MCF 10A (cell line): ENCODE results near the gene ADCY7. TPM values are rescaled to one million over a fixed set of nuclear protein-coding genes. Genes with fewer than 3 reads are reported as not detected.

ENCODE experiments used
- BruUV-seq: library from RNA; stranded (reverse); fragments of 400-500 nt; replicated peaks from 2 replicates; lab custom pipeline; 2021; lab: Mats Ljungman, UMichigan
- CTCF ChIA-PET: fragments of 300-600 bp; sonication (Branson Sonifier 250); formaldehyde crosslinking; extraction: SDS; loops from one replicate; lab custom pipeline; 2021; ENCODE audit warnings: antibody characterized with exemption, inconsistent platforms; lab: Yijun Ruan, JAX
- POLR2A ChIA-PET: fragments of 300-600, 350-650 bp; sonication (Branson Sonifier 250); formaldehyde crosslinking; extraction: SDS; loops from one replicate; lab custom pipeline; 2020; ENCODE audit warnings: antibody characterized with exemption, inconsistent platforms; lab: Yijun Ruan, JAX
- DNase-seq: peaks from one replicate; pipeline ENCODE4 v3.0.0-alpha.2; 2018; ENCODE audit not compliant: unreplicated experiment
- H3K27ac Mint-ChIP-seq: one replicate; pipeline ENCODE4 v1.8.0; 2022; ENCODE audit warnings: mild to moderate bottlenecking, low read depth, mixed read lengths; ENCODE audit not compliant: unreplicated experiment
- H3K27me3 Mint-ChIP-seq: one replicate; pipeline ENCODE4 v1.8.0; 2022; ENCODE audit warnings: mixed read lengths; ENCODE audit not compliant: insufficient read depth, unreplicated experiment
- H3K36me3 Mint-ChIP-seq: one replicate; pipeline ENCODE4 v1.8.0; 2022; ENCODE audit warnings: mild to moderate bottlenecking, moderate library complexity, mixed read lengths; ENCODE audit not compliant: insufficient read depth, unreplicated experiment
- H3K4me1 Mint-ChIP-seq: one replicate; pipeline ENCODE4 v1.8.0; 2022; ENCODE audit warnings: mixed read lengths; ENCODE audit not compliant: insufficient read depth, unreplicated experiment
- H3K4me3 Mint-ChIP-seq: one replicate; pipeline ENCODE4 v1.8.0; 2022; ENCODE audit warnings: mild to moderate bottlenecking, moderate library complexity, mixed read lengths; ENCODE audit not compliant: unreplicated experiment
- H3K9me3 Mint-ChIP-seq: one replicate; pipeline ENCODE4 v1.8.0; 2022; ENCODE audit warnings: mixed read lengths; ENCODE audit not compliant: unreplicated experiment
- intact Hi-C: fragments of 100-400 bp; cut with micrococcal nuclease; formaldehyde crosslinking; loops from 2 replicates; pipeline ENCODE4 v1.14.1; 2022
- total RNA-seq: library from RNA; stranded (reverse); gene quantifications from 2 replicates; pipeline ENCODE4 v1.2.3, GENCODE V29; 2022
- TF ChIP-seq, protein P1 (sequence below): fragments of 200-600 bp; IDR thresholded peaks from one replicate; pipeline ENCODE4 v1.8.0; 2022; ENCODE audit warnings: antibody characterized with exemption, mild to moderate bottlenecking; ENCODE audit not compliant: unreplicated experiment

The ADCY7 gene
- total RNA-seq, 1 experiment from 2014 or later, result 32.9 TPM

DNA sequence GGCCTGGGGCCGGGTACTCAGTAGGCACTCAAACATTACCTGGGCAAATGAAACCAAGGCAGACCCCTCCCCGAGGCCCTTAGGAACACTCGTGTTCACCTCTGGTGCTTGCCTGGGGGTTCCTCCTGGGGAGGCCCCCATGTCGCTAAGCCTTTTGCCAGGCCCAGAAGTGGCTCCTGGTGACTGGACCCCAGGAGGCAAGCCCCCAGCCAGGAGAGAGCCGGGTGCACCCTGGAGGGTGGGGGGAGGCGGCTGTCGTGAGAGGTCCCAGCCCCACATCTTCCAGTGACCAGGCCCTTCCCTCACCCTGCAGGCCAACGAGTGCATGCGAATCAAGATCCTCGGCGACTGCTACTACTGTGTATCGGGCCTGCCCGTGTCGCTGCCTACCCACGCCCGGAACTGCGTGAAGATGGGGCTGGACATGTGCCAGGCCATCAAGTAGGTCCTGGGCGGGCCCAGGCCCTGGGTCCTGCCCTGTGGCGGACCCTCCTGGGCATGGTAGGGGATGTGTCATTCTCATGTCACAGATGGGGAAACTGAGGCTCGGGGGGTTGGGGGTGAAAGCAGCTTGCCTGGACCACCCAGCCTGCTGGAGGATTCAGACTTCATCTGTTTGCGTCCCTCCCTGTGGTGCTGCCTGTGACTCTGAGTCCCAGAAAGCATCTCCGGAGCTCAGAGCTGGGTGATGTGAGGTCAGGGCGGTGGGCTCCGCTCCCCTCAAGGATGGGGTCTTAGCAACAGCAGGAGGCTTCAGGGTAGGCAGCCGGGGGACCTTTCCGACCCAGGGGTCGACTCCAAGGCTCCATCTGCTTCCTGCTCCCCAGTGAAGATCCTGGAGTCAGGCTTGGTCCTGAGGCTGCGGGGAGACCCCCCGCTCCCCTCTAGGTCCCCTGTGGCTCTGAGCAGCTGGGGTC lies 32.5 kb downstream of the ADCY7 start:
- no peak for DNase-seq
- Mint-ChIP-seq H3K27ac (no peak overlapping the region), H3K9me3 (no peaks in the 10 kb centered on the region), H3K36me3 (peaks cover 6% of the 10 kb centered on the region), H3K4me1 (peaks cover 7% of the 10 kb centered on the region), H3K27me3 (no peaks in the 10 kb centered on the region), H3K4me3 (no peak overlapping the region)
- CTCF ChIA-PET, result interaction anchor here (0.6 to 0.7 kb wide), 2 partner anchors 17 to 42 kb away, joined by 3 read pairs; no protein-coding TSS in a partner anchor
- no TSS peak for BruUV-seq
- intact Hi-C loops, result no loop called here
- POLR2A ChIA-PET, result no interaction called here
- TF ChIP-seq, protein P1, sequence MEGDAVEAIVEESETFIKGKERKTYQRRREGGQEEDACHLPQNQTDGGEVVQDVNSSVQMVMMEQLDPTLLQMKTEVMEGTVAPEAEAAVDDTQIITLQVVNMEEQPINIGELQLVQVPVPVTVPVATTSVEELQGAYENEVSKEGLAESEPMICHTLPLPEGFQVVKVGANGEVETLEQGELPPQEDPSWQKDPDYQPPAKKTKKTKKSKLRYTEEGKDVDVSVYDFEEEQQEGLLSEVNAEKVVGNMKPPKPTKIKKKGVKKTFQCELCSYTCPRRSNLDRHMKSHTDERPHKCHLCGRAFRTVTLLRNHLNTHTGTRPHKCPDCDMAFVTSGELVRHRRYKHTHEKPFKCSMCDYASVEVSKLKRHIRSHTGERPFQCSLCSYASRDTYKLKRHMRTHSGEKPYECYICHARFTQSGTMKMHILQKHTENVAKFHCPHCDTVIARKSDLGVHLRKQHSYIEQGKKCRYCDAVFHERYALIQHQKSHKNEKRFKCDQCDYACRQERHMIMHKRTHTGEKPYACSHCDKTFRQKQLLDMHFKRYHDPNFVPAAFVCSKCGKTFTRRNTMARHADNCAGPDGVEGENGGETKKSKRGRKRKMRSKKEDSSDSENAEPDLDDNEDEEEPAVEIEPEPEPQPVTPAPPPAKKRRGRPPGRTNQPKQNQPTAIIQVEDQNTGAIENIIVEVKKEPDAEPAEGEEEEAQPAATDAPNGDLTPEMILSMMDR, result no peak

DNA sequence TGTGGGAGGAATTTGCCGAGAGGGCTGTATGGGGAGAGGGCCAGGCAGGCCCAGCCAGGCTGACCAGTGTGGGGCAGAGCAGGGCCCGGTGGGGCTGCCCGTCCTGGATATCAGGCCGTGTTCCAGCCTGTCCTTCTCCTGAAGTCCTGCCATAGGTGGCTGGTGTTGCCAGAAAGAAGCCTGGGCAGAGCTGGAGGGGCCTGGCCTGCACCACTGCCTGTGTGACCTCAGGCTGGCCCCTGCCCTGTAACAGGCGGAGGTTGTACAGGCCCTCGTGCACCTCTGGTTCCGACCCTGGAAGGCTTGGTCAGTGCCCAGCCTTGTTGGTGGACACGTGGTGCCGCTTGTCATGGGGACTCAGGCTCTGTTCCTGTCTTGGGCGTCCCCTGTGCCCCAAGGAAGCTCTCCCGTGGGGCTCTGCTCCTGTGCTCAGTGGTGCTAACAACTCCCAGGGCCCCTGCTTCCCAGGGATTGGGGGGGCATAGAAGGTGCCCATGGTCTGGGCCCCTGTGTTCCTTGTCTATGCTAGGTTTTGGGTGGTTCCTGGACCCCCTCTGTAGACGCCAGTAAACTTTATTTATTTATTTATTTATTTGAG lies 33.3 kb downstream of the ADCY7 start:
- no peaks in the 10 kb centered on the region for H3K27me3 Mint-ChIP-seq
- no peaks in the 10 kb centered on the region for H3K9me3 Mint-ChIP-seq
- CTCF ChIA-PET, result interaction anchor here (0.6 kb wide), 2 partner anchors 43 to 366 kb away, joined by 3 read pairs; no protein-coding TSS in a partner anchor
- POLR2A ChIA-PET, result no interaction called here
- no TSS peak for BruUV-seq
- H3K27ac Mint-ChIP-seq, result no peak overlapping the region
- TF ChIP-seq, protein P1, result no peak
- H3K36me3 Mint-ChIP-seq, result peaks cover 6% of the 10 kb centered on the region
- peaks cover 7% of the 10 kb centered on the region for H3K4me1 Mint-ChIP-seq
- intact Hi-C loops, result no loop called here
- no peak for DNase-seq
- H3K4me3 Mint-ChIP-seq, result no peak overlapping the region

DNA sequence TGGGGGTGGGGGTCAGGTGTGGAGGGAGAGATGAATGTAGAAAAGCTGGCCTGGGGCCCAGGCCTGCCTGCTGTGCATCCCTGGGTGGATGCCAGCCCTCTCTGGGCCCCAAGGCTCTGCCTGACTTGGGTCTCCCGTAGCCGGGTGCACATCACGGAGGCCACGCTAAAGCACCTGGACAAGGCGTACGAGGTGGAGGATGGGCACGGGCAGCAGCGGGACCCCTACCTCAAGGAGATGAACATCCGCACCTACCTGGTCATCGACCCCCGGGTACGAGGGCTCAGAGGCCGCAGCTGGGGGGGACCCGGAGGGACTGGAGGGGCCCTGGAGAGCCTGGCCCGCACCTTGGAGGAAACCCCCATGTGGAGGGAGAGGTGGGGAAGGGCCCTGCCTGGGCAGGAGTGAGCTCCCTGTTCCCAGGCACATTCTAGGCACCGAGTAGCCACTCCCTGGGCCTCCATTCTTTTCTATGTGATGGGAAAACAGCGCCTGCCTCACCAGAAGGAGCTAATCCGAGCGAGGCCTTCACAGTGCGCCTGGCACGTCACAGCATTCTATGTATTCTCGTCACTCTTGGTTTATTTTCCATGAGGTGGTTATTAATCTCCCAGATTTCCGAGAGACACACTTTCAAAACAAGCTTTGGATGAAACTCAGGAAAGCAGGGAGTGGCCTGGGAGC lies 34.7 kb downstream of the ADCY7 start:
- no peak for DNase-seq
- Mint-ChIP-seq H3K27ac (peak overlapping the region; percentile 70), H3K4me3 (no peak overlapping the region), H3K4me1 (peaks cover 7% of the 10 kb centered on the region), H3K27me3 (no peaks in the 10 kb centered on the region), H3K36me3 (peaks cover 4% of the 10 kb centered on the region), H3K9me3 (no peaks in the 10 kb centered on the region)
- BruUV-seq, result no TSS peak
- intact Hi-C loops, result no loop called here
- POLR2A ChIA-PET, result interaction anchor here (0.6 kb wide), 1 partner anchor 23 kb away, joined by 4 read pairs; no protein-coding TSS in a partner anchor
- TF ChIP-seq, protein P1, result no peak
- CTCF ChIA-PET, result interaction anchor here (1.3 kb wide), 1 partner anchor 67 kb away, joined by 4 read pairs; no protein-coding TSS in a partner anchor
